CD4-positive, alpha-beta T cell treated with Interleukin-15 for 1 hour (primary cell): ENCODE measurements around the gene MKX.

Experiments
- DNase-seq: peaks from one replicate; pipeline ENCODE4 v3.0.0-alpha.2; 2020

The MKX gene

DNA sequence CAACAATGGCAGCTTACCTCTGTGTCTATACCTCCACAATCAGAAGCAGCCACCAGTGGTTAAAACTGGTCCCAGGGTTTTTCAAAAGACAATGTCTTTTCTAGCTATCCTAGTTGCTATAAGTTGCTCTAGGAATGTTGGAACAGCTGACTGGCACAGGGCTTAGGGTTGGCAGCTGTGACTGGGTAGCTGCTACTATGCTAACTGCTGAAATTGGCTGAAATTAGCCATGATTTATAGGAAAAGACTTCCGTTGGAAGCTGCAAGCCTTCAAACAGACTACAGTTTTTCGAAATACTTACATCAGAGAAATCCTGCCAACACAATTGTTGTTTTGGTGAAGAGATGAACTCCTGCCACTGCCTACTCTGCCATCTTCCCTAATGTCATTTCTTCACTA is 102.3 kb downstream of the MKX start:
- no peak for DNase-seq

GRCh38 chr10:27642023-27642589 is 103.5 kb downstream of the MKX start:
- no peak for DNase-seq

GRCh38 chr10:27638071-27638750 is 107.4 kb downstream of the MKX start:
- no peak for DNase-seq

- DNase-seq = no peak
Observed at GRCh38 chr10:27637601-27638000, 108.0 kb downstream of the MKX start.

DNA sequence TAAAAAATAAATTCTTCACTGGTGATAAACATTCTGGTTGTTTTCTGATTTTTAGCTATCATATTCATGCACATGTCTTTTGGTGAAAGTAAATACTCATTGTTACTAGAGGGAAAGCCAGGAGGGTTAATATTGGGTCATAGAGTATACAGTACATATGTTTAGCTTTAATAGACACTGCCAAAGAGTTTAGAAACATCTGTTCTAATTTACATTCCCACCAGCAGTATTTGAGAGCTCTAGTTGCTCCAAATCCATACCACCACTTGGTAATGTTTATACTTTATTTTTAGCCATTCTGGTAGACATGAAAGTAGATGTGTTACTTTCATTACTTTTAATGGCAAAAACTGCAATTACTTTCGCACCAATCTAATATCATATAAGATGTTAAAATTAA is 108.8 kb downstream of the MKX start:
- DNase-seq = no peak

- DNase-seq = no peak
Observed at GRCh38 chr10:27635699-27636270, 109.8 kb downstream of the MKX start.

GRCh38 chr10:27635290-27635689 is 110.3 kb downstream of the MKX start:
- DNase-seq = no peak

DNA sequence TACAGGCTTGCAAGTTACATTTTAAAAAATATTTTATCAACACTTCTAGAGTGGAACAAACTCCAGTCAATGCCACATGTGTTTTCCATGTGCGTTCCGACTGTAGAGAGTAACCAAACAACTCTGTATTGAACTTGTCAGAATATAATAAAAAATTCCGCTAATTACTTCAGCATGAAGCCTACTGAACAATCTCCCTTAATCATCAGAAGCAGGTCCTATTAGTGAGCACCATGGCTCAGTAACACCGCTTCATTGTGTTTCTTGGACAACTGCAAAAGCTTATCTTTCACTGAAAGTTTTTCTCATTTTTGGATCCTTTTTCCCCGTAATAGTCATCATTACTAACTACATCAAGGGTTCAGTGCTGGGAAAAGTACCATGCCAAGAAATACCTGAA is 117.0 kb downstream of the MKX start:
- DNase-seq = no peak

DNA sequence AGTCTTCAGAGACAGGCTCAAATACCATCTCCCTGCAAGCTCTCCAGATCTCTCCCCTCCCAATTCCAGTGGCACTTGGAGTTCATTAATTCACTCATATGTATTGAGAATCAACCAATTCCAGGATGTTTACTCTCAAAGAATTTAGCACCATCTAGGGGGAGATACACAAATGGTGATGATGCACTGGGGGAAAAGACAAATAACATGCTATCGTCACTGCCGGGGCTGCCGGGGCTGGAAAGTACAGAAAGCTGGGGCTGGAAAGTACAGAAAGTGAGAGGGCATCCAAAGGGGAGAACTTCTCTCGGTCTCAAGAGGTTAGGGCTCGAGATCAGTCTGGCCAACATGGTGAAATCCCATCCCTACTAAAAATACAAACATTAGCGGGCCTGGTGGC is 118.7 kb downstream of the MKX start:
- DNase-seq = no peak

DNA sequence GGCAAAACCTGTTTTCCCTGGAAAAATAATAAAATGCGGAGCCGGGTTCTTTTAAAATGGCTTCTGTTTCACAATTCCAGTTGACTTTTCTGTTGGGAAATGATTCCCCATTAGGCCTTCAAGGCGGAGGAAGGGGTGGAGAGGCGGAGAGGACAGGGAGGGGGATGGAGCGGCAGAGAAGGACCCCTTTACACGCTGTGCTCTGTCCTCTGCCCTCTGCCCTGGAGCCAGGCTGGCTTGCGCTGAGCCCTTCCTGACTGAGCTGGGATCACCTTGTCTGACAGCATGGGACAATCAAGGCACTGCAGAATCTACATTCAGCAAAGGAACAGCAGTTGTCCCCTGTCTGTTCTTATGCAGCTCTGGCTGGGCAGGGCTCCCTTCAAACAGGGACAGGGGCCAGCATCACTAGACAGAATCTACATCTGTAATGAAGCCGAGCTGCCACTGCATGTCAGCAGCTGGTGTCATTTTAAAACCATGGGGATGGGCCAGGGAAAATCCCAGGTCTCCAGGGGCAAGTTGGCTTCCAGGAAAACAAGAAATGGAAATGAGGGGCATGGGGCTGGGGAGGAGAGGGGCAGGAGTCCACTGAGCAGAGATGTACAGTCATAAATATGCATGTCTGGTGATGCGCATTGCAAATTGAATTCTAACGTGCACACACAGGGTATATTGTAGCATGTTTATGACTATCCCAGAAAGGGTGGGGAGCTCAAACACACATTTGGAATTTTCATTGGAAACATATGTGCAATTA is 120.0 kb downstream of the MKX start:
- DNase-seq = no peak

GRCh38 chr10:27624941-27625340 is 120.7 kb downstream of the MKX start:
- no peak for DNase-seq
